ENCODE results near the gene PHF13.

DNA sequence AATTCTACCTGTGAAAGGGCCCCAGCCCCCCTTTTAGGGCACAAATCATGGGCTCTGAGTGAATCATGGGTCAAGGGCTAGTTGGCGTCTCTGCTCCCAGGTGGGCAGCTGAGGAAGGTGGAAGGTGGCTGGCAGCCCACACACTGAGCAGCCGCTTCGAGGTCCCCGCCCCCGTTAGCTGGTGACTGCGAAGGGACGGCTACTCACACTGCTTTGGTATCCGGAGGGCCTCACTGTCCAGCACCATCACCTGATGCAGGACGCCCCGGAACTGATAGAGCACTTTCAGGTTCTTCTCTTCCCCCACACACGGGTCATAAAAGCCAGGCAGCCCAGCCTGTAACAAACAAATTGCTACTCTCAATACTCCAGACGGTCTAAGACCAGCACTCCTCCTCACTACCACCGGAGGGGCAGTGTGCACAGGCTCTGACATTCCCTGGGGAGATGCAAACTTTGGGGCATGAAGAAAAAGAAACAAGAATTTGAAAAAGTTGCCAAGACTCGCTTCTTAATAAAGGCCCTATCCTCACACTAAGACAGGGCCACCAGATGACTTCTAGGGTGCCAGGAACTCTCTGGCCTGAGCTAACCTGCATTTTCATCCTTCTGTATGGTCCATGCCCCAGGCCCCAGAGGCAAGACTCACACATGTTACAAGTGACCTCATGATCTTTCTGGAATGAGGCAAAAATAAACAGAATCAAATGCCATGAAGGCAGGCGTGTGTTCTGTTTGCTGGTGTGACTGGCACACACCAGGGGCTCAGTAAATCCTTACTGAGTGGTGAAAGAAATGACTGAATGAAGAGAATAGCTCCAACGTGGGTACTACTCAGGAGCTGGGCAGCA, 22.6 kb downstream of the PHF13 start:
- TF ChIP-seq, protein P1, sequence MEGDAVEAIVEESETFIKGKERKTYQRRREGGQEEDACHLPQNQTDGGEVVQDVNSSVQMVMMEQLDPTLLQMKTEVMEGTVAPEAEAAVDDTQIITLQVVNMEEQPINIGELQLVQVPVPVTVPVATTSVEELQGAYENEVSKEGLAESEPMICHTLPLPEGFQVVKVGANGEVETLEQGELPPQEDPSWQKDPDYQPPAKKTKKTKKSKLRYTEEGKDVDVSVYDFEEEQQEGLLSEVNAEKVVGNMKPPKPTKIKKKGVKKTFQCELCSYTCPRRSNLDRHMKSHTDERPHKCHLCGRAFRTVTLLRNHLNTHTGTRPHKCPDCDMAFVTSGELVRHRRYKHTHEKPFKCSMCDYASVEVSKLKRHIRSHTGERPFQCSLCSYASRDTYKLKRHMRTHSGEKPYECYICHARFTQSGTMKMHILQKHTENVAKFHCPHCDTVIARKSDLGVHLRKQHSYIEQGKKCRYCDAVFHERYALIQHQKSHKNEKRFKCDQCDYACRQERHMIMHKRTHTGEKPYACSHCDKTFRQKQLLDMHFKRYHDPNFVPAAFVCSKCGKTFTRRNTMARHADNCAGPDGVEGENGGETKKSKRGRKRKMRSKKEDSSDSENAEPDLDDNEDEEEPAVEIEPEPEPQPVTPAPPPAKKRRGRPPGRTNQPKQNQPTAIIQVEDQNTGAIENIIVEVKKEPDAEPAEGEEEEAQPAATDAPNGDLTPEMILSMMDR (IDR thresholded peaks at IDR 0.05; ENCODE audit: low read length) = no peak
- no peak for TF ChIP-seq EZH2 (optimal IDR thresholded peaks at IDR 0.05; ENCODE audit: low read depth, low read length)
